Suprapubic skin (tissue), 4 donors: Measurements from ENCODE around the gene PIK3CD. TPM values are rescaled to one million over a fixed set of nuclear protein-coding genes. Genes with fewer than 3 reads are reported as not detected.

Source experiments
- DNase-seq, 2 donors: peaks; one replicate each; pipeline ENCODE4 v3.0.0-alpha.2; 2019; ENCODE audit warnings: low spot score in 2 of 2
- H3K27ac ChIP-seq: fragments of 200-600 bp; sonication (generic); one replicate; pipeline ENCODE4 v1.5.1; 2019
- H3K27me3 ChIP-seq: fragments of 200-600 bp; sonication (generic); one replicate; pipeline ENCODE4 v1.5.1; 2019
- H3K36me3 ChIP-seq: fragments of 200-600 bp; sonication (generic); one replicate; pipeline ENCODE4 v1.5.1; 2019
- H3K4me1 ChIP-seq: fragments of 200-600 bp; sonication (generic); one replicate; pipeline ENCODE4 v1.5.1; 2019
- H3K4me3 ChIP-seq: fragments of 200-600 bp; sonication (generic); one replicate; pipeline ENCODE4 v1.5.1; 2019; ENCODE audit warnings: mild to moderate bottlenecking
- H3K9me3 ChIP-seq: fragments of 200-600 bp; sonication (generic); one replicate; pipeline ENCODE4 v1.5.1; 2019
- CTCF ChIP-seq, 2 donors: fragments of 200-600 bp in 1 of 2; fragments of 450-650 bp in 1 of 2; sonication (generic) in 1 of 2; IDR thresholded peaks; one replicate each; pipeline ENCODE4 v1.5.1; 2016 to 2019; ENCODE audit warnings: antibody characterized with exemption in 2 of 2, mild to moderate bottlenecking in 1 of 2, moderate library complexity in 1 of 2
- EP300 ChIP-seq: sonication (generic); formaldehyde crosslinking; IDR thresholded peaks from one replicate; pipeline ENCODE4 v1.6.1; 2017; ENCODE audit warnings: antibody characterized with exemption
- POLR2A ChIP-seq, 2 donors: fragments of 450-650 bp; IDR thresholded peaks; one replicate each; pipeline ENCODE4 v1.6.1; 2017; ENCODE audit warnings: antibody characterized with exemption in 2 of 2, mild to moderate bottlenecking in 2 of 2, moderate library complexity in 2 of 2
- POLR2AphosphoS5 ChIP-seq, 3 donors: sonication (generic); formaldehyde crosslinking; IDR thresholded peaks; one replicate each; pipeline ENCODE4 v1.6.1; 2017; ENCODE audit warnings: antibody characterized with exemption in 3 of 3
- WGBS: methylation state at CpG from one replicate; pipeline ENCODE4 v1.1.5; 2018; 5-methylcytosine and 5-hydroxymethylcytosine counted together
- total RNA-seq, 4 donors: library from RNA; depleted of rRNA; stranded (reverse); fragments of >200 nt; gene quantifications; one replicate each; pipeline ENCODE4 v1.1.0, GENCODE V29; 2016

PIK3CD gene
- total RNA-seq, 4 donors from 2014 or later, result 4.0 to 8.6 (median 6.4) TPM

GRCh38 chr1:9720785-9721605 lies 69.5 kb downstream of the PIK3CD start:
- H3K9me3 ChIP-seq, result no peaks in the 10 kb centered on the region
- 91% methylated on average over 12 of the region's 34 CpGs for WGBS
- TF ChIP-seq EP300 (no peak), POLR2AphosphoS5 (IDR thresholded peaks at IDR 0.05) (no peak), POLR2A (IDR thresholded peaks at IDR 0.05) (no peak), CTCF (IDR thresholded peaks at IDR 0.05) (no peak)

GRCh38 chr1:9721606-9722377 lies 70.3 kb downstream of the PIK3CD start:
- 86% methylated on average over 8 of the region's 29 CpGs for WGBS
- Histone ChIP-seq H3K4me3 (no peak overlapping the region), H3K27me3 (no peaks in the 10 kb centered on the region), H3K9me3 (no peaks in the 10 kb centered on the region), H3K36me3 (peaks cover 34% of the 10 kb centered on the region), H3K27ac (no peak overlapping the region), H3K4me1 (peaks cover 21% of the 10 kb centered on the region)
- DNase-seq, result no peak
- TF ChIP-seq POLR2A (IDR thresholded peaks at IDR 0.05) (no peak), POLR2AphosphoS5 (IDR thresholded peaks at IDR 0.05) (no peak), EP300 (no peak), CTCF (IDR thresholded peaks at IDR 0.05) (peak in 1 of 2 donors; percentile 63)

More at GRCh38 chr1:9720785-9721605, 69.5 kb downstream of the PIK3CD start:
- peaks cover 39% of the 10 kb centered on the region for H3K36me3 ChIP-seq
- no peaks in the 10 kb centered on the region for H3K27me3 ChIP-seq
- no peak for DNase-seq
- no peak overlapping the region for H3K4me3 ChIP-seq
- peaks cover 21% of the 10 kb centered on the region for H3K4me1 ChIP-seq
- H3K27ac ChIP-seq, result no peak overlapping the region

- Histone ChIP-seq H3K4me1 (peaks cover 21% of the 10 kb centered on the region), H3K27me3 (no peaks in the 10 kb centered on the region), H3K4me3 (no peak overlapping the region), H3K27ac (no peak overlapping the region), H3K36me3 (peaks cover 40% of the 10 kb centered on the region), H3K9me3 (no peaks in the 10 kb centered on the region)
- DNase-seq, result no peak
- TF ChIP-seq CTCF (IDR thresholded peaks at IDR 0.05) (no peak), EP300 (no peak), POLR2AphosphoS5 (IDR thresholded peaks at IDR 0.05) (no peak), POLR2A (IDR thresholded peaks at IDR 0.05) (no peak)
- 92% methylated on average over 7 of the region's 10 CpGs for WGBS
Observed at GRCh38 chr1:9722378-9722749, 70.8 kb downstream of the PIK3CD start.

GRCh38 chr1:9723068-9723805 lies 71.7 kb downstream of the PIK3CD start:
- TF ChIP-seq EP300 (no peak), CTCF (IDR thresholded peaks at IDR 0.05) (no peak), POLR2AphosphoS5 (IDR thresholded peaks at IDR 0.05) (no peak), POLR2A (IDR thresholded peaks at IDR 0.05) (no peak)
- Histone ChIP-seq H3K36me3 (peaks cover 49% of the 10 kb centered on the region), H3K27ac (no peak overlapping the region), H3K27me3 (no peaks in the 10 kb centered on the region), H3K9me3 (no peaks in the 10 kb centered on the region), H3K4me3 (no peak overlapping the region), H3K4me1 (peaks cover 21% of the 10 kb centered on the region)
- WGBS, result 98% methylated on average over 13 of the region's 14 CpGs
- no peak for DNase-seq
